Thoracic aorta (tissue), 2 donors: ENCODE measurements around the gene POLA1. TPM values are rescaled to one million over a fixed set of nuclear protein-coding genes. Genes with fewer than 3 reads are reported as not detected.

Experiments used
- ATAC-seq: fragments of 150-250 bp; one replicate; pipeline ENCODE4 v1.8.0; 2017; ENCODE audit warnings: low read depth; ENCODE audit not compliant: insufficient number of reproducible peaks, low FRiP score
- DNase-seq: peaks from one replicate; pipeline ENCODE4 v3.0.0-alpha.2; 2020; ENCODE audit warnings: low spot score
- H3K27ac ChIP-seq, 2 donors: fragments of 200-600 bp; sonication (generic); 1 replicate in 1 of 2; 2 replicates in 1 of 2; pipeline ENCODE4 v1.5.1; 2016; ENCODE audit warnings: mild to moderate bottlenecking in 2 of 2, moderate library complexity in 2 of 2
- H3K27me3 ChIP-seq: fragments of 200-600 bp; sonication (generic); replicated peaks from 2 replicates; pipeline ENCODE4 v1.6.0; 2016; ENCODE audit warnings: mild to moderate bottlenecking; ENCODE audit not compliant: insufficient read depth
- H3K36me3 ChIP-seq: fragments of 200-600 bp; sonication (generic); one replicate; pipeline ENCODE4 v1.5.1; 2016
- H3K4me1 ChIP-seq, 2 donors: fragments of 200-600 bp; sonication (generic); 1 replicate in 1 of 2; 2 replicates in 1 of 2; pipeline versions ENCODE4 v1.5.1 to v1.6.0; 2016; ENCODE audit warnings: low read depth in 2 of 2, mild to moderate bottlenecking in 1 of 2; ENCODE audit not compliant: control insufficient read depth in 1 of 2
- H3K4me3 ChIP-seq: fragments of 200-600 bp; sonication (generic); 2 replicates; pipeline ENCODE4 v1.5.1; 2016; ENCODE audit warnings: mild to moderate bottlenecking
- H3K9me3 ChIP-seq: fragments of 200-600 bp; sonication (generic); 2 replicates; pipeline ENCODE4 v1.5.1; 2016
- total RNA-seq, 2 donors: library from RNA; depleted of rRNA; stranded (reverse); fragments of >200 nt; gene quantifications; one replicate each; pipeline versions ENCODE4 v1.1.0 to v1.2.3, GENCODE V29; 2016
- TF ChIP-seq, protein P1 (sequence below): fragments of 200-600 bp; sonication (generic); IDR thresholded peaks from one replicate; pipeline ENCODE4 v1.5.1; 2019; ENCODE audit warnings: antibody characterized with exemption

Gene POLA1
- total RNA-seq, 2 donors from 2014 or later = 11.6 to 20.6 TPM

DNA sequence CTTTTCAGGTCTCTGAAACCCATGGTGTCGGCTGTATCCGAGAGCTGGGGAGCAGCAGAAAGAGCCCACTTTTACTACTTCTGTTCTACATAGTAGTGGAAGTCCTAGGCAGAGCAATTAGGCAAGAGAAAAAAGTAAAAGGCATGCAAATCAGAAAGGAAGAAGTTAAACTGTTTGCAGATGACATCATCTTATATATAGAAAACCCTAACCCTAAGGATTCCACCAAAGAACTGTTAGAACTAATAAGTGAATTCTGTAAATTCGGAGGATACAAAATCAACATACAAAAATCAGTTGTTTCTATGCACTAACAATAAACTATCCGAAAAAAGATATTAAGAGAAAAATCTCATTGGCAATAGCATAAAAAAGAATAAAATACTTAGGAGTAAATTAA, 95.3 kb downstream of the POLA1 start:
- no peaks in the 10 kb centered on the region for H3K27me3 ChIP-seq
- H3K27ac ChIP-seq = no peak overlapping the region
- no peaks in the 10 kb centered on the region for H3K36me3 ChIP-seq
- ATAC-seq = no peak
- no peak overlapping the region for H3K4me3 ChIP-seq
- no peaks in the 10 kb centered on the region for H3K9me3 ChIP-seq
- no peak for DNase-seq
- H3K4me1 ChIP-seq = no peaks in the 10 kb centered on the region
- TF ChIP-seq, protein P1, sequence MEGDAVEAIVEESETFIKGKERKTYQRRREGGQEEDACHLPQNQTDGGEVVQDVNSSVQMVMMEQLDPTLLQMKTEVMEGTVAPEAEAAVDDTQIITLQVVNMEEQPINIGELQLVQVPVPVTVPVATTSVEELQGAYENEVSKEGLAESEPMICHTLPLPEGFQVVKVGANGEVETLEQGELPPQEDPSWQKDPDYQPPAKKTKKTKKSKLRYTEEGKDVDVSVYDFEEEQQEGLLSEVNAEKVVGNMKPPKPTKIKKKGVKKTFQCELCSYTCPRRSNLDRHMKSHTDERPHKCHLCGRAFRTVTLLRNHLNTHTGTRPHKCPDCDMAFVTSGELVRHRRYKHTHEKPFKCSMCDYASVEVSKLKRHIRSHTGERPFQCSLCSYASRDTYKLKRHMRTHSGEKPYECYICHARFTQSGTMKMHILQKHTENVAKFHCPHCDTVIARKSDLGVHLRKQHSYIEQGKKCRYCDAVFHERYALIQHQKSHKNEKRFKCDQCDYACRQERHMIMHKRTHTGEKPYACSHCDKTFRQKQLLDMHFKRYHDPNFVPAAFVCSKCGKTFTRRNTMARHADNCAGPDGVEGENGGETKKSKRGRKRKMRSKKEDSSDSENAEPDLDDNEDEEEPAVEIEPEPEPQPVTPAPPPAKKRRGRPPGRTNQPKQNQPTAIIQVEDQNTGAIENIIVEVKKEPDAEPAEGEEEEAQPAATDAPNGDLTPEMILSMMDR = no peak

DNA sequence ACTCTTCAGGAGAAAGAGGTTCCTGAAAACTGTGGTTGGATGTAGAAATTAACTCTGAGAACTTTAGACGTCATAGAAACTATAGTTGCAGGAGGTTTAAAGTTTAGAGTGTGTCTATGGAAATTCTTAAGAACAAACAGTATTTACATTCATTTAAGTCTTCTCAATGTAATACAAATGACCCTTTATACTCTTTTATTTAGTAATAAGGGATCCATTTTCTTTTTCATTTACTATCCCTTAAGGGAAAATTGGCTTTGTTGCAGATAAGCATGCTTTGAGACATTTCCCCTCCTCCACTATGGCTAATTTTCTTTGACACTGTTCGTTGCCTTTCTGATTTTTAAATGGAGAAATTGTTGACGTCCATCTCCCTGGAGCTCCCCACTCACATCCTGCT, 96.4 kb downstream of the POLA1 start:
- DNase-seq = no peak
- no peak for ATAC-seq
- Histone ChIP-seq H3K9me3 (no peaks in the 10 kb centered on the region), H3K4me3 (no peak overlapping the region), H3K27ac (no peak overlapping the region), H3K4me1 (no peaks in the 10 kb centered on the region), H3K36me3 (no peaks in the 10 kb centered on the region), H3K27me3 (no peaks in the 10 kb centered on the region)
- TF ChIP-seq, protein P1 = no peak

DNA sequence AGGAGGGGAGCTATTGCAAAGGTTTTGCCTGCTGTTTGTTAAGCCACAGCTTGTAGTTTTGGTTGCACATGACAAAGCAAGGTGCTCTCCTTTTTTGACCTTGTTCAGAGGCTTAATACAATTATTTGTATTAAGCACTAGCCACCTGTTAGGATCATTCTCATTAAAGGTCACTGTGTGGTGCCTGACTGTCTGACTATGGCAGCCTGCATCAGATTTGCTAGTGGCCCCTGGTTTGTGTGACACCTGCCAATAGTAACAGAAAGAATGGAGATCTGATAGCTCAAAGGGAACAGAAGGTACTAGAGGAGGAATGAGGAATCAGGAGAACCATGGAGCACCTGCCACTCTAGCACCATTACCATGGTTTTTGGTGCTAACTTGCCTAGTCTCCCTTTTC, 102.5 kb downstream of the POLA1 start:
- Histone ChIP-seq H3K9me3 (no peaks in the 10 kb centered on the region), H3K4me3 (no peak overlapping the region), H3K27ac (no peak overlapping the region), H3K27me3 (no peaks in the 10 kb centered on the region), H3K36me3 (no peaks in the 10 kb centered on the region), H3K4me1 (no peaks in the 10 kb centered on the region)
- ATAC-seq = no peak
- TF ChIP-seq, protein P1 = no peak
- DNase-seq = no peak

DNA sequence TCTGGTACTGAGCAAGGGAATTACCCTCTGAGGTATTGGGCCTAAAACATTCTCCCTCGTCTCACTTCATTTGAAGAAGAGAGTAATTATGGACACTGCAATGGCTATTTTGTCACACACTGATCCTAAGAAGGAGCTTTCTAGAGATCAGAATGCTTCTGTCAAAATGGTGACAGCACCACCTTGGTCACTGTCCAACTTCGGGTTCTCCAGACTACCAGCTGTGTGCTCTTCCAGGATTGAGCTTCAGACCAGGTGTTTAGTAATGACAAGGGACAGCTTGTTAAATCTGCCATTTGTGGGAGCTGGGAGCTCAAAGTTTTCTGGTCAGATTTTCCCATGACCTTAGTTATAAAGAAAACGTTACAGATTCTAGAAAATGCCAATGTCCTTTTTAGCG, 105.4 kb downstream of the POLA1 start:
- DNase-seq (no peak), ATAC-seq (no peak)
- no peaks in the 10 kb centered on the region for H3K36me3 ChIP-seq
- no peaks in the 10 kb centered on the region for H3K4me1 ChIP-seq
- no peak overlapping the region for H3K4me3 ChIP-seq
- no peak overlapping the region for H3K27ac ChIP-seq
- H3K9me3 ChIP-seq = no peaks in the 10 kb centered on the region
- TF ChIP-seq, protein P1 = no peak
- no peaks in the 10 kb centered on the region for H3K27me3 ChIP-seq

DNA sequence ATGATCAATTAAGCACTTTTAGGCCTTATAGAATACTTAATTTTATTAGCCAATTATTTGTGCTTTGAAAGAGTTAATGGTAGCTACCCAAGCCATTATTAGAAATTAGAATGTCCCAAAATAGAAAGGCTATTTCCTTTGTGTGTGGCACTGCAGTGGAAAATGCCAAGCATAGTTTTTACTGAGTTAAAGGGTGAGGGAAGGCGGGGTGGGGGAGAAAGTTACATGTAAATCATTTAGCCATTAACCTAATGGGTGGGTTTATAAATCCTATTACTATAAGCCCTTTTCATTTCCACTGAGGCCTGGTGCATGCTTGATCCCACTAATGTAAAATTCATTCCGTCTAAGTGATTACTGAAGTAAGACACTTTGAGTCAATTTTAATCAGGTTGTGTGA, 105.8 kb downstream of the POLA1 start:
- no peak overlapping the region for H3K4me3 ChIP-seq
- H3K36me3 ChIP-seq = no peaks in the 10 kb centered on the region
- DNase-seq (no peak), ATAC-seq (no peak)
- no peak overlapping the region for H3K27ac ChIP-seq
- H3K9me3 ChIP-seq = no peaks in the 10 kb centered on the region
- no peaks in the 10 kb centered on the region for H3K4me1 ChIP-seq
- TF ChIP-seq, protein P1 = no peak
- H3K27me3 ChIP-seq = no peaks in the 10 kb centered on the region
